HFF-Myc (cell line): ENCODE measurements around the gene CACFD1.

ENCODE experiments used
- DNase-seq: peaks from one replicate; pipeline ENCODE4 v3.0.0-alpha.2; 2011; ENCODE audit warnings: low read depth; ENCODE audit errors: extremely low read depth
- H3K4me3 ChIP-seq: replicated peaks from 2 replicates; pipeline ENCODE4 v1.5.1; 2011; ENCODE audit warnings: low read depth, mild to moderate bottlenecking, control low read depth, low read length
- TF ChIP-seq, protein P1 (sequence below): IDR thresholded peaks from 2 replicates; pipeline ENCODE4 v1.5.1; 2012; ENCODE audit warnings: mild to moderate bottlenecking, low read depth, low read length, control low read depth; ENCODE audit errors: missing control alignments

CACFD1 gene

DNA sequence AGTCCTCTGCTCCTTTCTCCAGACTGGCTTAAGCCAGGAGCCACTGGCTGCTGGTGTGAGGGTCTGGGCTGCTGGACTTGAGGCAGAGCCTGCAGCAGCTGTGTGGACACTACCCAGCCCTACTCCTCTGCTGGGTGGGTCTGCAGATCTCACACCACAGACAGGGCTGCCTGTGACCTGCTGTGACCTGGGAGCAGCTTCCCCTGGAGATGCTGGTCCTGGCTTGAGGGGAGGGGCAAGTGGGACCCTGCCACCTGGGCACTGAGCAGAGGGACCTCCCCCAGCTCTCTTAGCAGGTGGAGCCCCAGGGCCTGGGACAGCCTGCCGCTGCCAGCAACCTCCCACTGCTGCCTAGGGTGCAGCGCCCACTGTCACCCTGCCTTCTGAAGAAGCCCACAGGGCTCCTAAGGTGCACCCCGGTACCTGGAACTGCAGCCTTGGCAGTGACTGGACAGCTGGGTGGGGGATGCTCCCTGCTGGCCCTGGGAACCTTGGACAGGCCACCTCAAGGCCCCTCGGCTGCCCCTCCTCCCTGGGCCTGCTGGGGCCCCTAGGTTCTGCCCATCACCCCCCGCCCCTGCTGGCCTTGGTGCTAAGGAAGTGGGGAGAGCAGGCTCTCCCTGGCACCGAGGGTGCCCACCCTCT, 9.1 kb downstream of the CACFD1 start:
- no peak overlapping the region for H3K4me3 ChIP-seq
- TF ChIP-seq, protein P1, sequence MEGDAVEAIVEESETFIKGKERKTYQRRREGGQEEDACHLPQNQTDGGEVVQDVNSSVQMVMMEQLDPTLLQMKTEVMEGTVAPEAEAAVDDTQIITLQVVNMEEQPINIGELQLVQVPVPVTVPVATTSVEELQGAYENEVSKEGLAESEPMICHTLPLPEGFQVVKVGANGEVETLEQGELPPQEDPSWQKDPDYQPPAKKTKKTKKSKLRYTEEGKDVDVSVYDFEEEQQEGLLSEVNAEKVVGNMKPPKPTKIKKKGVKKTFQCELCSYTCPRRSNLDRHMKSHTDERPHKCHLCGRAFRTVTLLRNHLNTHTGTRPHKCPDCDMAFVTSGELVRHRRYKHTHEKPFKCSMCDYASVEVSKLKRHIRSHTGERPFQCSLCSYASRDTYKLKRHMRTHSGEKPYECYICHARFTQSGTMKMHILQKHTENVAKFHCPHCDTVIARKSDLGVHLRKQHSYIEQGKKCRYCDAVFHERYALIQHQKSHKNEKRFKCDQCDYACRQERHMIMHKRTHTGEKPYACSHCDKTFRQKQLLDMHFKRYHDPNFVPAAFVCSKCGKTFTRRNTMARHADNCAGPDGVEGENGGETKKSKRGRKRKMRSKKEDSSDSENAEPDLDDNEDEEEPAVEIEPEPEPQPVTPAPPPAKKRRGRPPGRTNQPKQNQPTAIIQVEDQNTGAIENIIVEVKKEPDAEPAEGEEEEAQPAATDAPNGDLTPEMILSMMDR, result no peak
- no peak for DNase-seq

DNA sequence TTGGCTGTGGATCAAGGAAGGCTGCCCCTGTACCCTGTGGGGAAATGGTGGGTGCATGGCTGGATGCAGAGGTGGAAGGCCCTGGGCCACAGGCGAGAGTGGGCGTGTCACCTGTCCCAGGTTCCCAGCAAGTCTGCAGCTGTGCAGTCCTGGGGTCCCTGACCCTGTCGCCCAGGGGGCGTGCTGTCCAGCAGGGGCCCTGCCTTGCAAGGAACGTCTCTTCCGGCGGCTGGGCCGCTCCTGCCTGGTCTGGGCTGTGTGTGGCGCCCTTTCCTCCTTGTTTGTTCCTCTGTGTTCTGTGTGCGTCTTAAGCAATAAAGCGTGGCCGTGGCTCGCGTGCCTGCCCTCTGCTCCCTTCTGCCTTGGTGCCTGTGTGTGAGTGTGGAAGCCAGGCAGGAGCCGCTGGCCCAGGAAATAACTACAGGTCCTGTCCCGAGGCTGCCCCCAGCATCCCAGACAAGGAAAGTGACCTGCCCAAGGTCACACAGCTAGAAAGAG, 10.7 kb downstream of the CACFD1 start:
- no peak overlapping the region for H3K4me3 ChIP-seq
- TF ChIP-seq, protein P1, result no peak
- no peak for DNase-seq

DNA sequence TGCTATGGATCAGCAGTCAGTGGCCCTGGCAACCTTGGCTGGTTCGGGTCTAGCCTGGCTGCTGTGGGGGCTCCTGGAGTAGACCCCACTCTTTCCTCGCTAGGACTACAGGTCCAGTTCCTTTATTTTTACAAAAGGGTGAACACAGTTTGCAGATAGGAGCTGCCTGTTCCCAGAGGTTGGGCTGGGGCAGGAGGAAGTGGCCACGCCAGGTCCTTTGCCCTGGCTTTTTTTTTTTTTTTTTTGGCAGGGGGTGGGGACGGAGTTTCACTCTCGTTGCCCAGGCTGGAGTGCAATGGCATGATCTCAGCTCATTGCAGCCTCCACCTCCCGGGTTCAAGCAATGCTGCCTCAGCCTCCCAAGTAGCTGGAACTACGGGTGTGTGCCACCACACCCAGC, 11.2 kb downstream of the CACFD1 start:
- no peak for DNase-seq
- H3K4me3 ChIP-seq, result no peak overlapping the region
- TF ChIP-seq, protein P1, result no peak

DNA sequence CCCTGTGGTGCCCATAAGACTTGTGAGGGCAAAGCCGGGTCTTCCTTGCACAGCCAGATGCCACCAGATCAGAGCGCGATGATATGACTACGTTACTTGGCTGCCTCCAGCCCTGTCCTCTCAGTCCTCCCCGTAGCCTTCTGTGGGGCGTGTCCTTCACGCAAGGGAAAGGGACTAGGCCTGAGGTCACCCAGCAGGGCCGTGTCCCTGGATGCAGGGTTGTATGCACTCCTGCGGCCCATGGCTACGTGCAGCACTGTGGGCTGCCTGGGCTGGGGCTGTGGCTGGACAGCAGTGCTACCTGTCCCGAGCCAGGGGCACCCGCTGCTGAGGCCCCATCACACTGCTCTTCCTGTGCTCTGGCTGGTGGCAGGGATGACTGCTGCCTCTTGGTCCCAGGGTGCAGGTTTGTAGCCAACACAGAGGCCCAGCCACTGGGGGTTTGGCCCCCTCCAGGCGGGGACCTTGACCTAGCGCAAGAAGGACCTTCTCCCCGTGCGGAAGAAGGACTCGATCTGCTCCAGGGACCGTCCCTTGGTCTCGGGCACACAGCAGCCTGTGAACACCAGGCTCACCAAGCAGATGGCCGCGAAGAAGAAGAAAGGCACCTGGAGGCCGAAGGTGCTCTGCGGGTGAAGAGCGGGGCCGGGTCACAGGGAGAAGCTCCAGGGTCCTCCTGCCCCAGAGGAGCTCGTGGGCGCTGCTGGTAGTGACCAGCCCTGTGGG, 11.9 kb downstream of the CACFD1 start:
- H3K4me3 ChIP-seq, result no peak overlapping the region
- DNase-seq, result no peak
- TF ChIP-seq, protein P1, result no peak

DNA sequence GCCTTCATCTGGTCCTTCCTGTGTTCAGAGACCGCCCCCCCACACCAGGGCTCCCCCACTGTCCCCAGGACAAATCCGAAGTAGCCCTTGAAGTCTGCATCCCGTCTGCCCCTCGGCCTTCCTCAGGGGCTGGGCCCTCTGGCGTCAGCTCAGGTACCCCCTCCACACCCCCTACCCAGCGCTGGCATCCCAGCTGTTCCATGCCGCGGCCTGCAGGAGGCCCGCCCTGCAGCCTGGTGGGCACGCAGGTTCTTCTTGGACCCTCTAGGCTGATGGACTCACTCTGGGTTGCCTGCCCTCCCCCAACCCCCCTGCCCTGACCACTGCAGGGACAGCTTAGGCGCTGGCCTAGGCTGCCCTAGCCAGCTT, 12.5 kb downstream of the CACFD1 start:
- H3K4me3 ChIP-seq, result no peak overlapping the region
- TF ChIP-seq, protein P1, result no peak
- no peak for DNase-seq

DNA sequence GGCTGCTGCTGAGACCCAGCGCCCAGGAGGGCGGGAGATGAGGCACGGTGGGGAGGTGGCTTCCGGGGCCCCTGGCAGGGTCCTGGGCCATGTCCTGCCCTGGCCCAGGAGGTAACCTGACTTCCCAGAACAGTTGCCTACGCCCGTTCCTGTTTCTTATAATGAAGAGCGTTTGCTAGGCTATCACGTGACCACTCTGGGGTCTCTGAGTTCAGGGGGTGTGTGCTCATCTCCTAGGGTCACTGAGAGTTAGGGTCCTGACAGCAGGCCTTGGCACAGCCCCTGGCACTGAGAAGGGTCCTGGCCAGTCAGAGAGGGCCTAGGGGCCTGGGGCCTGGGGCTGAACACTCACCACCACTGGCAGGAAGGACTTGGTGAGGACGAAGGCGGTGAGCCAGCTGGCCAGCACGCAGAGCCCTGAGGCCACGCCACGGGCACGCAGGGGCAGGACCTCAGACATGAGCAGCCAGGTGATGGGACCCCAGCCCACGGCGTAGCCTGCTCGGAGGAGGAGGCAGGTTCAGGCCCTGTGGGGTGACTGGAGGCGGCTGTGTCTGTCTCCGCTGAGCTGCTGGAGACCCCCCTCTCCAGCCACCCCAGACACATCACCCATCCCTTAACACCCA, 13.1 kb downstream of the CACFD1 start:
- no peak overlapping the region for H3K4me3 ChIP-seq
- no peak for DNase-seq
- TF ChIP-seq, protein P1, result no peak
